Mammary epithelial cell (primary cell): Measurements from ENCODE around the gene SPINT2.

Experiments
- CTCF ChIP-seq, 2 donors: IDR thresholded peaks in 1 of 2; conservative IDR thresholded peaks in 1 of 2; 2 replicates each; pipeline ENCODE4 v1.5.1; 2011 to 2012; ENCODE audit warnings: inconsistent platforms in 2 of 2, low read length in 2 of 2, mild to moderate bottlenecking in 2 of 2, control low read depth in 1 of 2, low read depth in 1 of 2; ENCODE audit not compliant: insufficient read depth in 1 of 2; ENCODE audit errors: extremely low read depth in 1 of 2
- EZH2 ChIP-seq: IDR thresholded peaks from 2 replicates; pipeline ENCODE4 v1.6.1; 2012; ENCODE audit warnings: low read length, inconsistent platforms, borderline replicate concordance

- TF ChIP-seq EZH2, result peak; percentile 50
- TF ChIP-seq CTCF (conservative IDR thresholded peaks at IDR 0.05 in 1 of 2, IDR thresholded peaks at IDR 0.05 in 1 of 2; ENCODE audit: extremely low read depth in 1 of 2, insufficient read depth in 1 of 2, low read depth in 1 of 2, low read length in 2 of 2), result no peak
These were observed 34.7 kb upstream of the SPINT2 start for GRCh38 chr19:38229585-38230073.
